GM19463 (cell line): ENCODE measurements around the gene HECW1.

Experiments
- ATAC-seq: cut with Tn5 transposase; IDR thresholded peaks from one replicate; pipeline ENCODE4 v1.9.1; 2021; ENCODE audit warnings: mild to moderate bottlenecking, moderate library complexity; ENCODE audit not compliant: unreplicated experiment

The HECW1 gene

GRCh38 chr7:43405948-43406347 lies 293.5 kb downstream of the HECW1 start:
- ATAC-seq, result no peak

DNA sequence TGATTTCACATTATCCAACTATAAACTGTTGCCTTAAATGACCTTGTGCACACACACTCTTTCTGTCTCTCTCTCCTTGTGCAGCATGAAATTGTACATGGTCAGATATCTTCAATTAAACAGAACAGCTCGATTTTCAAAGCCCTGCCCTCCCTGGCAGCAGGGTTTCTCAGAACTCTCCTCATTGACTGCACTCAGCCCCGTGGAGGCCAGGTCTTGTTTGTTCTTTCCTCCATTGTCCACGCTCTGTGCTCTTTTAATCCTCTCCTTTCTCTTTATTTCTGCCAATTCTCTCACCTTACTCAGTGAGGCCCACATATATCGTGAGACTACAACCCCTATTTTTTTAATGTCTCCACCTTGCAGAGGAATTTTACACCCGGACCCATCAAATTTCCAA lies 294.5 kb downstream of the HECW1 start:
- ATAC-seq, result no peak

- ATAC-seq, result no peak
Measured at GRCh38 chr7:43408981-43409380, 296.5 kb downstream of the HECW1 start.

DNA sequence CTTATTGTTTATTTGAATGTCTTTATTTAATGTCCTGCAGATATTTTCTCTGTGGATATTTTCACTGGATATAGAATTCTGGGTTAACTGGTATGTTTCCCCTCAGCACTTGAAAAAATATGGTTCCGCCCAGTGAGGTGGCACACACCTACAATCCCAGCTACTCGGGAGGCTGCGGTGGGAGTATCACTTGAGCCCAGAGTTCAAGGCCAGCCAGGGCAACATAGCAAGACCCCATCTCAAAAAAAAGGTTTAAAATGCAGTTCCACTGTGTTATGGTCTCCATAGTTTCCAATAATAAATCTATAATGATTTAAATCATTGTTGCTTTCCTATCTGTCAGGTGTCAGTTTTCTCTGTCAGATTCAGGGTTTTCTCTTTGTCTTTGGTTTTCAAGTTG lies 305.0 kb downstream of the HECW1 start:
- no peak for ATAC-seq

DNA sequence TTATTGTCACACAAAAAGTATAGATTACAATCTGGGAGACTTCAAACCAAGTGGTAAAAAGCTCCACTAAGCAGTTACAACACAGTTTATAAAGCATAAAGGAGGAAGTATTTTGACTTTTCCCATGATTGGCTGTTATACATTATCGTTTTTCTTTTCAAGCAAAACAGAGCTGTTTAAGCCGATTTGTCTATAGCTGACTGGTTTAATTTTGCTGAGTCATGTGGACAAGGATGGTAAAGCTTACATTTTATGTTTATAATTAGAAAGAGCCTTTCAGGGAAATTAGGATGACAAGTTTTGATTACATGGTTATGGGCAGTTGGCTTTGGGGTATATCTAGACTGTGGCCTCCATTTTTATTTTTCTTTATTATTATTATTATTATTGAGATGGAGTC lies 318.0 kb downstream of the HECW1 start:
- ATAC-seq, result no peak

- ATAC-seq, result no peak
Measured at GRCh38 chr7:43431020-43431595, 318.7 kb downstream of the HECW1 start.

GRCh38 chr7:43433639-43434038 lies 321.2 kb downstream of the HECW1 start:
- no peak for ATAC-seq

DNA sequence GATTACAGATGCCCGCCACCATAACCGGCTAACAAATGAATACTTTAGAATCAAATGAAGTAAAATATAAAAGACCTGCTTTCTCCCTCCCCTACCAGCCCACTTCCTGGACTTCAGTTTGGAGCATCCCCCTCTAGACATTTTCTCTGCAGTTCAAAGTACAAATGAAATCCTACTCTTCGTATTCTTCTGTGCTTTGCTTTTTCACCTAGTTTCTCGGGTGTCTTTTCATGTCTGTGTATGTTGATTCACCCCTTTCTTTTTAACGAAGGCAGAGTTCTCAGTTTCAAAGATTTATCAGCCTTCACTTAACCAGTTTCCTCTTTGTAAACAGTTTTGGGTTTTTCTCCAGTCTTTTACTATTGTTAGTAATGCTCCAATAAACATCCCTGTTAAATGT lies 324.6 kb downstream of the HECW1 start:
- ATAC-seq, result no peak

DNA sequence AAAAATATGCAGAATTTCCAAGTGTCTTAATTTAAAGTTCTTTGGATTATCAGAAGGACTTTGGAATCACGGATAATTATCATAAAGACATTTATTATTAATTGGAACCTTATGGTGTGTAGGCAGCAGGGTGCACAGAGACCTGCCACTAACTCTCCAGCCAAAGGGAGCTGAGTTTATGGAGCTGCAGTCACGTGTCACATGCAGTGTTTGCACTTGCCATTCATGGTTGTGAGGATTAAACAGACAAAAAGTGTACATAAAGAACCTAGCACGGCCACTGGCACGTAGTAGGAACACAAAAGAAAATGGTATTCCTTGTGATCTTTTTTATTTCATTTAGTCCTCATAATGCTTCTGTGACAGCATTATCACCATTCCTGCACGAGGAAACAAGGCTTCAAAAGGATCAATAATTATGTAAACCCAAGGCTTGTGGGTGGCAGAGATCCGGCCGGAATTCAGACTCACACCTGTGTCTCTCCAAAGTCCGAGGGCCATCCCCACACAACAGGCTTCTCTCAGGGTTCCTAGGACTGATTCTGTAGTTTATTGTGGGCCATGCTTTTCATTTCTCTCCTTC lies 326.5 kb downstream of the HECW1 start:
- no peak for ATAC-seq

- peak; percentile 65 for ATAC-seq
Measured at GRCh38 chr7:43439631-43440401, 327.4 kb downstream of the HECW1 start.

DNA sequence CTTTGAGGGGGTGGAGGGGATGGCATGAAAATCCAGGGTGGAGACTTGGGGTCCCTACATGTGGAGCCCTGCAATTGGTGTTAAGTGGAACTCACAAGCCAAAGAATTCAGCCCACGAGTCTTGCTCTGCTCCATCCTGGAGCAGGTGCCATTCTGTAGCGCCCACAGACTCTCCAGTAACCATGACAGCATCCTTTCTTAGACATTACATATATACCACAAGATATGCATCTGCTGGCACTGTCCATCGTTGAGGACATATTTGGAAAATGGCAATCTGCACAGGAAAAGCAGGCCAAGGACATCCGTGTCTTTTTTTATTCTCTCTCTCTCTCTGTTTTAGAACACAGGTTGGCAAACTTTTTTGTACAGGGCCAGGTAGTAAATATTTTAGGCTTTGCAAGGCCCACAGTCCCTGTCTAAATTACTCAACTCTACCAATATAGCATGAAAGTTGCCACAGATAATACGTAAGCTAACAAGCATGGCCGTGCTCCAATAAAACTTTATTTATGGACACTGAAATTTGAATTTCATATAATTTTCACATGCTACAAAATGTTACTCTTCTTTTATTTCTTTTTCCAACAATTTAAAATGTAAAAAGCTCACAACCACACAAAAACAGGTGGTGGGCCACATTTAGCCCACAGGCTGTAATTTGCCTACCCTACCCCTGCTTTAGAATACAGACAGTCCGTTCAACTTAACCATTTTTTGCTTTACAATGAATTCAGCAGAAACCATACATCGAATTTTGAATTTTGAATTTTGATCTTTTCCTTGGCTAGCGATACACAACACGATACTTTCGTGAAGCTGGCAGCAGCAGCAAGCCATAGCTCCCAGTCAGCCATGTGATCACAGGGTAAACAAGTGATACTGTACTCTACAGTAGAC lies 329.0 kb downstream of the HECW1 start:
- ATAC-seq, result no peak

- ATAC-seq, result no peak
Measured at GRCh38 chr7:43443381-43443780, 330.9 kb downstream of the HECW1 start.

DNA sequence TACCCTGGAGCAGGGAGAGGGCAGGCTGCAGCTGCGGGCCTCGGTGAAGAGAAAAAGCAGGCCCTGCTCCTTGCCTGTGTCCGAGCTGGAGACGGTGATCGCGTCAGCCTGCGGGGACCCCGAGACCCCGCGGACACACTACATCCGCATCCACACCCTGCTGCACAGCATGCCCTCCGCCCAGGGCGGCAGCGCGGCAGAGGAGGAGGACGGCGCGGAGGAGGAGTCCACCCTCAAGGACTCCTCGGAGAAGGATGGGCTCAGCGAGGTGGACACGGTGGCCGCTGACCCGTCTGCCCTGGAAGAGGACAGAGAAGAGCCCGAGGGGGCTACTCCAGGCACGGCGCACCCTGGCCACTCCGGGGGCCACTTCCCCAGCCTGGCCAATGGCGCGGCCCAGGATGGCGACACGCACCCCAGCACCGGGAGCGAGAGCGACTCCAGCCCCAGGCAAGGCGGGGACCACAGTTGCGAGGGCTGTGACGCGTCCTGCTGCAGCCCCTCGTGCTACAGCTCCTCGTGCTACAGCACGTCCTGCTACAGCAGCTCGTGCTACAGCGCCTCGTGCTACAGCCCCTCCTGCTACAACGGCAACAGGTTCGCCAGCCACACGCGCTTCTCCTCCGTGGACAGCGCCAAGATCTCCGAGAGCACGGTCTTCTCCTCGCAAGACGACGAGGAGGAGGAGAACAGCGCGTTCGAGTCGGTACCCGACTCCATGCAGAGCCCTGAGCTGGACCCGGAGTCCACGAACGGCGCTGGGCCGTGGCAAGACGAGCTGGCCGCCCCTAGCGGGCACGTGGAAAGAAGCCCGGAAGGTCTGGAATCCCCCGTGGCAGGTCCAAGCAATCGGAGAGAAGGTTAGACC lies 332.5 kb downstream of the HECW1 start:
- no peak for ATAC-seq

DNA sequence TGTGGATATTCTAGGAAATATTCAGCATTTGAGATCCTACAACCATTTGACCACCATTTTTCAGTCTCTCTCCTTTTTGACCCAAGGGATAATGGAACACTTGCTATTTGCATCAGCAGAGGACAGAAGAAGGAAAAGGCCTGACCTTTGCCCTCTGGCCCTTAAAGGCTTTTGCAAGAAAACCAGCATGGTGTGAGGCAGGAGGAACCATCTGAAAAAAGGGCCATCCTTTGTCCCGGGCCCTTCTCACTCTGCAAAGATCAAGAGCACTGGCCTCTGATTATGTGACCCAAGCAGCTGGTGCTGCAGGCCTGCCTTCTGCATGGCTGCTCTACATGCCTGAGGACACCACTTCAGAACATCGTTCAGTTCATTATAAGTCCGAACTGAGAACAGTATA lies 337.1 kb downstream of the HECW1 start:
- ATAC-seq, result no peak

DNA sequence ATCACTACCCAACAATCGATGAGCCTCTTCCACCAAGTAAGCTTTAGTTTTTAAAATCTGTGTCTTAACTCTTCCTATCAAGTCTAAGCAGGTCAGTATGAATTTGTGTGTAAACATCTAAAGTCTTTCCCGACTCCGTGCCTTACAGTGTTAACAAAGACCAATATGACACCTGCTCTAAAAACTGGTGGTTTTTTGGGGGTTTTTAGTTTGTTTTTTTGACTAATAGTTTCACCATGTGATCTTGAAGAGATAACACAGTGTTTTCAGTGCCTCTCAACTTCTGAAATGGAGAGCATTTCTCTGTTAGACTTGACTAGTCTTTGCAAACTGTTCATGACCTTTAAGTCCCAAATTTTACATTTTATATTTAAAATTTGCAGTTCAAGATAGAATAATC lies 338.4 kb downstream of the HECW1 start:
- ATAC-seq, result peak; percentile 53

DNA sequence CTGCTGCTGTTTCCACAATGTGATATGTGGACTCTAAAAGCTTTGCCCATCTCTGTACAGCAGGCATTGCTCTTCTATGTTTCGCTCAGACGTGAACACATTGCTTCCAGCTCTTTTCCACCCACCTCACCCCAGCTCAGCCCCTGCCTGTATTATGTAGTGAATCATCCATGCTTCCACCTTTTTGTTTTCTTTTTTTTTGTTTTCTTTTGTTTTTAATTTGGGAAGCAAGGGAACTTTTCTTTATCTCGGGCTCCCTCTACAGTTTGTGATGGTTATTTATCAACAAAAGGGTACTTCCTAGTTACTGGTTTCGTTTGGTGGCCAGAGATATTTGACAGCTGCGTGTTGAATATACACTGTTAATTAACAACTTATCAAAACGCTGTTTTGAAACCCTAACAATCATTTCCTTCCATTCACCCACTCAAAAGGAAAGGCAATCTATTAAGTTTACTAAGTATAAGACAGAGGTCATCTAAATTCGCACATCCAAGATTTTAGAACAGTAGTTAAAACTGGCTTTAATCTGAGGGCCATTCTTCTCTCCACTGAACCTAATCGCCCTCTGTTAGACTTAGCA lies 342.6 kb downstream of the HECW1 start:
- peak; percentile 59 for ATAC-seq

GRCh38 chr7:43456200-43456599 lies 343.8 kb downstream of the HECW1 start:
- no peak for ATAC-seq

- no peak for ATAC-seq
Measured at GRCh38 chr7:43458330-43459018, 346.0 kb downstream of the HECW1 start.

- no peak for ATAC-seq
Measured at GRCh38 chr7:43459019-43459337, 346.5 kb downstream of the HECW1 start.
